HEK293 (cell line): ENCODE data around the gene TCF7L2.
A peak's percentile ranks its signal among the peaks of the same experiment; 100 is the strongest.

Source experiments
- CTCF ChIA-PET: fragments of 350-600 bp; formaldehyde crosslinking; extraction: SDS; loops from one replicate; lab custom pipeline; 2021; ENCODE audit warnings: antibody characterized with exemption; lab: Yijun Ruan, JAX
- POLR2A ChIA-PET: fragments of 300-600 bp; formaldehyde crosslinking; extraction: SDS; loops from one replicate; lab custom pipeline; 2020; ENCODE audit warnings: antibody characterized with exemption, inconsistent platforms; lab: Yijun Ruan, JAX
- H3K27ac ChIP-seq: fragments of 200-500 bp; sonication (Bioruptor generic); 2 replicates; pipeline ENCODE4 v1.5.1; 2014; ENCODE audit warnings: low read depth, low read length, control low read depth, inconsistent platforms; ENCODE audit errors: extremely low read depth
- H3K36me3 ChIP-seq, 2 experiments: fragments of 200-500 bp in 1 of 2; sonication (Bioruptor generic) in 1 of 2; 1 replicate in 1 of 2; 2 replicates in 1 of 2; pipeline ENCODE4 v1.5.1; 2014 to 2017; ENCODE audit warnings: inconsistent platforms in 2 of 2, low read length in 2 of 2; ENCODE audit not compliant: control insufficient read depth in 2 of 2, insufficient read depth in 1 of 2
- H3K4me1 ChIP-seq: fragments of 200-500 bp; sonication (Bioruptor generic); 2 replicates; pipeline ENCODE4 v1.5.1; 2014; ENCODE audit warnings: mild to moderate bottlenecking, low read length, inconsistent platforms; ENCODE audit not compliant: control insufficient read depth, insufficient read depth
- H3K4me3 ChIP-seq: 2 replicates; pipeline ENCODE4 v1.5.1; 2011; ENCODE audit warnings: low read depth, mild to moderate bottlenecking, control low read depth, low read length, moderate library complexity
- H3K9me3 ChIP-seq: fragments of 200-500 bp; sonication (Bioruptor generic); 2 replicates; pipeline ENCODE4 v1.5.1; 2014; ENCODE audit warnings: low read depth, low read length, inconsistent platforms; ENCODE audit not compliant: control insufficient read depth, insufficient read depth
- GLIS1 ChIP-seq: fragments of 450-650 bp; formaldehyde crosslinking; IDR thresholded peaks from 2 replicates; pipeline ENCODE4 v1.5.1; 2016; ENCODE audit warnings: missing biosample characterization, missing genetic modification characterization
- HOXC10 ChIP-seq: sonication (generic); formaldehyde crosslinking; IDR thresholded peaks from 2 replicates; pipeline ENCODE4 v1.8.1; 2023; ENCODE audit warnings: mild to moderate bottlenecking, missing genetic modification reagents
- MZF1 ChIP-seq: fragments of 450-650 bp; formaldehyde crosslinking; IDR thresholded peaks from 2 replicates; pipeline ENCODE4 v1.5.1; 2017; ENCODE audit warnings: missing biosample characterization, missing genetic modification characterization, borderline replicate concordance
- PATZ1 ChIP-seq: fragments of 450-650 bp; formaldehyde crosslinking; IDR thresholded peaks from 2 replicates; pipeline ENCODE4 v1.5.1; 2016; ENCODE audit warnings: missing biosample characterization, missing genetic modification characterization
- PRDM4 ChIP-seq: fragments of 450-650 bp; formaldehyde crosslinking; IDR thresholded peaks from 2 replicates; pipeline ENCODE4 v1.5.1; 2017; ENCODE audit warnings: missing biosample characterization, missing genetic modification characterization
- SETDB1 ChIP-seq: IDR thresholded peaks from one replicate; pipeline ENCODE4 v1.6.1; 2017; ENCODE audit warnings: mild to moderate bottlenecking, low read length, moderate library complexity, mixed read lengths; ENCODE audit not compliant: insufficient read length
- ZBTB21 ChIP-seq: fragments of 450-650 bp; formaldehyde crosslinking; IDR thresholded peaks from 2 replicates; pipeline ENCODE4 v1.5.1; 2017; ENCODE audit warnings: missing biosample characterization, missing genetic modification characterization
- ZFP69B ChIP-seq: fragments of 450-650 bp; formaldehyde crosslinking; IDR thresholded peaks from 2 replicates; pipeline ENCODE4 v1.5.1; 2016; ENCODE audit warnings: missing biosample characterization, missing genetic modification characterization
- ZNF133 ChIP-seq: fragments of 450-650 bp; formaldehyde crosslinking; IDR thresholded peaks from 2 replicates; pipeline ENCODE4 v1.5.1; 2016; ENCODE audit warnings: missing biosample characterization, missing genetic modification characterization
- ZNF16 ChIP-seq: fragments of 450-650 bp; formaldehyde crosslinking; IDR thresholded peaks from 2 replicates; pipeline ENCODE4 v1.5.1; 2016; ENCODE audit warnings: low read depth, missing biosample characterization, missing genetic modification characterization
- ZNF18 ChIP-seq: fragments of 450-650 bp; formaldehyde crosslinking; IDR thresholded peaks from 2 replicates; pipeline ENCODE4 v1.5.1; 2016; ENCODE audit warnings: missing biosample characterization, missing genetic modification characterization
- ZNF350 ChIP-seq: fragments of 450-650 bp; formaldehyde crosslinking; IDR thresholded peaks from 2 replicates; pipeline ENCODE4 v1.5.0; 2017; ENCODE audit warnings: missing biosample characterization, mild to moderate bottlenecking, missing genetic modification characterization
- ZNF366 ChIP-seq: fragments of 450-650 bp; formaldehyde crosslinking; conservative IDR thresholded peaks from 2 replicates; pipeline ENCODE4 v1.5.1; 2016; ENCODE audit warnings: missing biosample characterization, missing genetic modification characterization
- ZNF404 ChIP-seq: fragments of 450-650 bp; formaldehyde crosslinking; IDR thresholded peaks from 2 replicates; pipeline ENCODE4 v1.5.1; 2017; ENCODE audit warnings: missing biosample characterization, missing genetic modification characterization
- ZNF473 ChIP-seq: fragments of 450-650 bp; formaldehyde crosslinking; IDR thresholded peaks from 2 replicates; pipeline ENCODE4 v1.5.1; 2017; ENCODE audit warnings: missing biosample characterization, missing genetic modification characterization
- ZNF518A ChIP-seq: fragments of 450-650 bp; formaldehyde crosslinking; conservative IDR thresholded peaks from 2 replicates; pipeline ENCODE4 v1.5.1; 2016; ENCODE audit warnings: low read depth, missing biosample characterization, missing genetic modification characterization
- ZNF529 ChIP-seq: fragments of 450-650 bp; formaldehyde crosslinking; IDR thresholded peaks from 2 replicates; pipeline ENCODE4 v1.5.1; 2017; ENCODE audit warnings: missing genetic modification characterization, missing biosample characterization; ENCODE audit not compliant: insufficient replicate concordance
- ZNF585B ChIP-seq: fragments of 450-650 bp; formaldehyde crosslinking; IDR thresholded peaks from 2 replicates; pipeline ENCODE4 v1.5.1; 2016; ENCODE audit warnings: missing biosample characterization, missing genetic modification characterization
- ZNF600 ChIP-seq: fragments of 450-650 bp; formaldehyde crosslinking; IDR thresholded peaks from 2 replicates; pipeline ENCODE4 v1.5.1; 2016; ENCODE audit warnings: missing biosample characterization, missing genetic modification characterization
- ZNF704 ChIP-seq: fragments of 450-650 bp; formaldehyde crosslinking; IDR thresholded peaks from 2 replicates; pipeline ENCODE4 v1.5.1; 2016; ENCODE audit warnings: missing biosample characterization, missing genetic modification characterization
- ZNF768 ChIP-seq: fragments of 450-650 bp; formaldehyde crosslinking; IDR thresholded peaks from 2 replicates; pipeline ENCODE4 v1.5.1; 2018; ENCODE audit warnings: missing biosample characterization, mild to moderate bottlenecking, missing genetic modification characterization
- ZNF792 ChIP-seq: fragments of 450-650 bp; formaldehyde crosslinking; IDR thresholded peaks from 2 replicates; pipeline ENCODE4 v1.5.1; 2016; ENCODE audit warnings: missing biosample characterization, missing genetic modification characterization
- ZXDB ChIP-seq: fragments of 450-650 bp; formaldehyde crosslinking; IDR thresholded peaks from 2 replicates; pipeline ENCODE4 v1.5.1; 2016; ENCODE audit warnings: missing biosample characterization, missing genetic modification characterization

The TCF7L2 gene

GRCh38 chr10:112981553-112981952 is 31.5 kb downstream of the TCF7L2 start (continued):
- TF ChIP-seq ZNF18 (tag by site-specific recombination) (0 out of 2 replicates have a peak, but pooled peaks have one; percentile 14), ZNF133 (tag by site-specific recombination) (no peak), ZNF518A (no peak), GLIS1 (tag by site-specific recombination) (peak; percentile 84), ZNF16 (tag by site-specific recombination) (no peak), ZFP69B (tag by site-specific recombination) (no peak), ZNF704 (tag by site-specific recombination) (no peak), ZXDB (tag by site-specific recombination) (no peak), ZNF600 (tag by site-specific recombination) (peak; percentile 62; the same call in 1 of the 2 replicates), MZF1 (no peak), ZNF768 (no peak), ZNF585B (tag by site-specific recombination) (no peak), ZNF350 (tag by site-specific recombination) (no peak), ZBTB21 (tag by site-specific recombination) (no peak), ZNF404 (tag by site-specific recombination) (no peak)

- CTCF ChIA-PET, result interaction anchor here (0.6 to 1.0 kb wide), 2 partner anchors 143 to 144 kb away, joined by 3 to 4 read pairs; no protein-coding TSS in a partner anchor
- H3K4me1 ChIP-seq, result peaks cover 61% of the 10 kb centered on the region
- no peaks in the 10 kb centered on the region for H3K36me3 ChIP-seq
- peak overlapping the region; percentile 55 for H3K27ac ChIP-seq
- H3K9me3 ChIP-seq, result no peaks in the 10 kb centered on the region
- POLR2A ChIA-PET, result no interaction called here
- H3K4me3 ChIP-seq, result no peak overlapping the region
- peak; percentile 67; the same call in 1 of the 2 replicates for TF ChIP-seq ZXDB (tag by site-specific recombination)
- TF ChIP-seq PATZ1, result peak; percentile 18; the same call in 1 of the 2 replicates
- no peak for TF ChIP-seq HOXC10 (CRISPR knock-in tag)
- TF ChIP-seq PRDM4 (tag by site-specific recombination), result peak; percentile 61
- 0 out of 2 replicates have a peak, but pooled peaks have one; percentile 22 for TF ChIP-seq ZNF366 (tag by site-specific recombination)
- TF ChIP-seq ZNF473 (tag by site-specific recombination), result no peak
- TF ChIP-seq ZNF792 (tag by site-specific recombination), result no peak
- no peak for TF ChIP-seq SETDB1
- TF ChIP-seq ZNF529 (tag by site-specific recombination), result no peak
Measured at GRCh38 chr10:112983444-112984056, 33.5 kb downstream of the TCF7L2 start.
